B cell (primary cell): ENCODE data around the gene MBP. TPM values are rescaled to one million over a fixed set of nuclear protein-coding genes. Genes with fewer than 3 reads are reported as not detected.

Source experiments
- ATAC-seq: fragments of 200-7000 bp; cut with Tn5 transposase; one replicate; pipeline ENCODE4 v1.10.0; 2021; ENCODE audit warnings: low read depth, mild to moderate bottlenecking, moderate number of reproducible peaks, moderate library complexity
- CTCF ChIA-PET: fragments of 350-600 bp; sonication (Branson Sonifier 250); formaldehyde crosslinking; loops from one replicate; lab custom pipeline; 2021; ENCODE audit warnings: antibody characterized with exemption, inconsistent platforms; lab: Charles Lee
- POLR2A ChIA-PET: fragments of 350-600 bp; sonication (Branson Sonifier 250); formaldehyde crosslinking; loops from one replicate; lab custom pipeline; 2021; ENCODE audit warnings: antibody characterized with exemption; lab: Charles Lee
- DNase-seq: peaks from one replicate; pipeline ENCODE4 v3.0.0; 2013
- H2AFZ ChIP-seq: 2 replicates; pipeline ENCODE4 v1.6.1; 2012; ENCODE audit warnings: mild to moderate bottlenecking, low read depth, low read length; ENCODE audit not compliant: insufficient read depth, poor library complexity, severe bottlenecking
- H3K27ac ChIP-seq, 2 donors: 1 replicate in 1 of 2; 2 replicates in 1 of 2; pipeline ENCODE4 v1.5.1; 2012 to 2013; ENCODE audit warnings: low read length in 2 of 2, mild to moderate bottlenecking in 2 of 2, moderate library complexity in 1 of 2
- H3K27me3 ChIP-seq, 4 experiments: fragments of 200-600 bp in 1 of 4; sonication (generic) in 1 of 4; replicated peaks in 1 of 4; 1 replicate in 2 of 4; 2 replicates in 2 of 4; pipeline versions ENCODE4 v1.6.1 to v1.7.0; 2013 to 2016; ENCODE audit warnings: low read length in 3 of 4, mild to moderate bottlenecking in 2 of 4, mixed read lengths in 1 of 4, moderate library complexity in 1 of 4; ENCODE audit not compliant: insufficient read depth in 4 of 4, control insufficient read depth in 3 of 4; ENCODE audit errors: control extremely low read depth in 1 of 4
- H3K36me3 ChIP-seq, 2 experiments: replicated peaks in 1 of 2; 1 replicate in 1 of 2; 2 replicates in 1 of 2; pipeline versions ENCODE4 v1.6.1 to v1.7.1; 2013; ENCODE audit warnings: low read length in 1 of 2; ENCODE audit not compliant: insufficient read depth in 2 of 2, control insufficient read depth in 1 of 2; ENCODE audit errors: control extremely low read depth in 1 of 2, extremely low read depth in 1 of 2
- H3K4me1 ChIP-seq, 2 donors: fragments of 200-600 bp in 1 of 2; sonication (generic) in 1 of 2; 1 replicate in 1 of 2; 2 replicates in 1 of 2; pipeline versions ENCODE4 v1.5.1 to v1.6.1; 2013 to 2017; ENCODE audit warnings: low read length in 2 of 2; ENCODE audit not compliant: control insufficient read depth in 2 of 2, insufficient read depth in 2 of 2
- H3K4me2 ChIP-seq: replicated peaks from 2 replicates; pipeline ENCODE3; 2012; ENCODE audit warnings: mild to moderate bottlenecking, low read depth, low read length; ENCODE audit not compliant: poor library complexity, severe bottlenecking
- H3K4me3 ChIP-seq, 5 experiments: fragments of 200-600 bp in 1 of 5; sonication (generic) in 1 of 5; 1 replicate in 3 of 5; 2 replicates in 2 of 5; pipeline versions ENCODE4 v1.5.1 to v1.7.0; 2011 to 2016; ENCODE audit warnings: low read length in 4 of 5, mild to moderate bottlenecking in 4 of 5, low read depth in 2 of 5, control low read depth in 1 of 5, moderate library complexity in 1 of 5; ENCODE audit not compliant: insufficient read depth in 1 of 5; ENCODE audit errors: control extremely low read depth in 1 of 5, extremely low read depth in 1 of 5
- H3K79me2 ChIP-seq: fragments of 200-600 bp; sonication (generic); one replicate; pipeline ENCODE4 v1.6.0; 2016; ENCODE audit warnings: low read length; ENCODE audit not compliant: control insufficient read depth, insufficient read depth
- H3K9ac ChIP-seq: fragments of 200-600 bp; sonication (generic); 2 replicates; pipeline ENCODE4 v1.6.1; 2017; ENCODE audit warnings: mild to moderate bottlenecking, low read length, moderate library complexity
- H3K9me3 ChIP-seq, 3 donors: one replicate each; pipeline versions ENCODE4 v1.6.1 to v1.7.1; 2013; ENCODE audit warnings: low read length in 2 of 3; ENCODE audit not compliant: control insufficient read depth in 2 of 3, insufficient read depth in 1 of 3; ENCODE audit errors: control extremely low read depth in 1 of 3
- H4K20me1 ChIP-seq: 2 replicates; pipeline ENCODE4 v1.6.0; 2012; ENCODE audit warnings: mild to moderate bottlenecking, low read length; ENCODE audit not compliant: insufficient read depth, control insufficient read depth, poor library complexity, severe bottlenecking
- H3K27ac Mint-ChIP-seq: one replicate; pipeline ENCODE4 v1.8.0; 2021; ENCODE audit warnings: mixed read lengths
- H3K27me3 Mint-ChIP-seq: one replicate; pipeline ENCODE4 v1.8.0; 2021; ENCODE audit warnings: mixed read lengths
- H3K4me1 Mint-ChIP-seq: one replicate; pipeline ENCODE4 v1.8.0; 2021; ENCODE audit warnings: mixed read lengths
- H3K4me3 Mint-ChIP-seq: one replicate; pipeline ENCODE4 v1.8.0; 2021; ENCODE audit warnings: mixed read lengths
- H3K9me3 Mint-ChIP-seq: one replicate; pipeline ENCODE4 v1.8.0; 2022; ENCODE audit warnings: mixed read lengths; ENCODE audit not compliant: insufficient read depth
- CTCF ChIP-seq: fragments of 200-600 bp; IDR thresholded peaks from one replicate; pipeline ENCODE4 v1.8.0; 2022; ENCODE audit warnings: antibody characterized with exemption, mild to moderate bottlenecking
- EZH2 ChIP-seq: IDR thresholded peaks from 2 replicates; pipeline ENCODE4 v1.6.1; 2012; ENCODE audit warnings: borderline replicate concordance, low read depth, mild to moderate bottlenecking, moderate library complexity, low read length; ENCODE audit not compliant: insufficient read depth, poor library complexity, severe bottlenecking
- WGBS: methylation state at CpG from one replicate; pipeline ENCODE4 v1.1.5; 2013; ENCODE audit warnings: missing lambda C conversion rate; ENCODE audit not compliant: insufficient coverage; 5-methylcytosine and 5-hydroxymethylcytosine counted together
- intact Hi-C: fragments of 100-400 bp; cut with micrococcal nuclease; formaldehyde crosslinking; loops from one replicate; pipeline ENCODE4 v1.10.0; 2022
- polyA plus RNA-seq: library from polyadenylated mRNA; depleted of rRNA; stranded (reverse); fragments of >200 nt; gene quantifications from 2 replicates; pipeline ENCODE4 v1.2.3, GENCODE V29; 2012
- total RNA-seq, 2 donors: library from RNA; stranded (reverse); fragments of 120-200 nt in 1 of 2; gene quantifications; 1 replicate in 1 of 2; 2 replicates in 1 of 2; pipeline versions ENCODE4 v1.2.3 to v1.2.4, GENCODE V29; 2013 to 2022

MBP gene
- total and polyA plus RNA-seq, 2 donors (not counting 1 experiment from before 2014, with no cell fraction given) = 30.1 to 192 TPM

GRCh38 chr18:77052983-77053309 is 79.6 kb downstream of the MBP start:
- Mint-ChIP-seq H3K4me3 (peak overlapping the region; percentile 89), H3K9me3 (no peaks in the 10 kb centered on the region), H3K4me1 (peaks cover 67% of the 10 kb centered on the region), H3K27ac (peak overlapping the region; percentile 96), H3K27me3 (no peaks in the 10 kb centered on the region)
- POLR2A ChIA-PET = interaction anchor here (0.6 to 5.0 kb wide), 5 partner anchors 10 to 164 kb away, joined by 5 to 58 read pairs (median 7); partner anchors contain the start of gene MBP
- no peaks in the 10 kb centered on the region for H4K20me1 ChIP-seq
- TF ChIP-seq EZH2 (no peak), CTCF (no peak)
- no peaks in the 10 kb centered on the region for H3K9me3 ChIP-seq
- H3K9ac ChIP-seq = peak overlapping the region; percentile 55
- ATAC-seq (peak; percentile 56), DNase-seq (peak; percentile 79)
- peak overlapping the region; percentile 48 for H2AFZ ChIP-seq
- intact Hi-C loops = no loop called here
- peaks cover 48% of the 10 kb centered on the region for H3K79me2 ChIP-seq
- 2% methylated on average over 5 of the region's 5 CpGs for WGBS
- H3K4me1 ChIP-seq = peaks cover 53 to 57% of the 10 kb centered on the region in 2 donors
- H3K4me2 ChIP-seq = peak overlapping the region; percentile 76
- H3K27ac ChIP-seq = peak overlapping the region; percentile 92 to 96
- no peaks in the 10 kb centered on the region for H3K27me3 ChIP-seq
- H3K36me3 ChIP-seq = no peaks in the 10 kb centered on the region
- CTCF ChIA-PET = interaction anchor here (0.9 to 8.1 kb wide), 16 partner anchors 9 to 598 kb away, joined by 3 to 91 read pairs (median 4); partner anchors contain the start of gene MBP
- H3K4me3 ChIP-seq = peak overlapping the region in 3 of 5 experiments; percentile 11 to 41 (median 15)

GRCh38 chr18:77052297-77052982 is 80.1 kb downstream of the MBP start:
- Mint-ChIP-seq H3K4me1 (peaks cover 70% of the 10 kb centered on the region), H3K27me3 (no peaks in the 10 kb centered on the region), H3K27ac (peak overlapping the region; percentile 96), H3K4me3 (peak overlapping the region; percentile 89), H3K9me3 (no peaks in the 10 kb centered on the region)
- CTCF ChIA-PET = interaction anchor here (0.9 to 8.1 kb wide), 15 partner anchors 10 to 598 kb away, joined by 3 to 91 read pairs (median 4); no protein-coding TSS in a partner anchor
- no peak overlapping the region for H3K4me3 ChIP-seq
- DNase-seq = peak; percentile 28
- peak overlapping the region; percentile 48 for H2AFZ ChIP-seq
- WGBS = 58% methylated on average over 10 of the region's 20 CpGs
- no peak for ATAC-seq
- peak overlapping the region; percentile 92 to 96 for H3K27ac ChIP-seq
- H4K20me1 ChIP-seq = no peaks in the 10 kb centered on the region
- TF ChIP-seq CTCF (no peak), EZH2 (no peak)
- POLR2A ChIA-PET = interaction anchor here (0.6 to 5.0 kb wide), 6 partner anchors 11 to 165 kb away, joined by 3 to 58 read pairs (median 7); partner anchors contain the start of gene MBP
- no peak overlapping the region for H3K9ac ChIP-seq
- H3K4me1 ChIP-seq = peaks cover 53 to 55% of the 10 kb centered on the region in 2 donors
- peaks cover 0 to under 1% of the 10 kb centered on the region in 2 experiments for H3K36me3 ChIP-seq
- H3K27me3 ChIP-seq = no peaks in the 10 kb centered on the region
- H3K79me2 ChIP-seq = peaks cover 45% of the 10 kb centered on the region
- H3K4me2 ChIP-seq = peak overlapping the region; percentile 76
- no peaks in the 10 kb centered on the region for H3K9me3 ChIP-seq
- intact Hi-C loops = no loop called here
